Ramos (cell line): ENCODE data around the gene CLTCL1.

ENCODE experiments used
- in situ Hi-C: fragments of 300-500 bp; cut with MboI; formaldehyde crosslinking; loops from one replicate; pipeline ENCODE4 v1.14.3; 2022; ENCODE audit warnings: low sequenced_read_pairs; ENCODE audit not compliant: unreplicated experiment

Gene CLTCL1

DNA sequence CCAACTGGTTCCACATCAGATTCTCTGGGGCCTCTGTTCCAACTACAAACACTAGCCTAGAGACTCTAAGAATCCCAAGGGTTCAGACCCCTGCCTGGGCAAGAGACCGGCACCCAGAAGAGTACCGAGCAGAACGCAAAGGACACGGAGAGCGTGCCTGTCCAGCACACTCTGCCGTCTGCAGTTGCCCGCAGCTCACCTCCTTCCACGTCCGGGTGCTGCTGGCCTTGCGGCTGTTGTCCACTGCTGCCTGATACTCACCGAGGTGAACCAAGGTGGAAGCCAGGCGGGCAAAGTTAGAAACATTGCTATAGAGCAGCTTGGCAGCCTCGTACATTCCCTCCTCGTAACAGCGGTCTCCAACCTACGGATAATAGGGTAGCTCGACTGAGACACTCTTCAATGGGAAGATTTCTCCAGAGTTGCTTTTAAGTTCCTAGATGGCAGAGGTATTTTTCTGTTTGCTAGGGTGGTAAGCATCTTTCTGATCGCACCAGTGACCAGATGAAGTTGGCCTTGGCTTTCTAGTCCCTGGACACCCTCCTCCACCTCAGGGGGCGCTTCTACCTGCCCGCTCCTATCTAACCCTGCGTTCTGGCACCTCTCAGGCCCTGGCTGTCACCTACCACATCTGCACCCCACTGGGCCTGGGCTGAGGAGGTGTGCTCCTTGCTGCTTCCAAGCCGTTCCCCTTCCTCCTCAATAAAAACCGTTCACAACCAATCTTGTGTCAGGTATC lies 90.2 kb downstream of the CLTCL1 start:
- in situ Hi-C loops, result no loop called here

- in situ Hi-C loops, result no loop called here
Observed at GRCh38 chr22:19199479-19199878, 92.0 kb downstream of the CLTCL1 start.

- in situ Hi-C loops, result no loop called here
Observed at GRCh38 chr22:19197997-19198865, 93.3 kb downstream of the CLTCL1 start.

- in situ Hi-C loops, result no loop called here
Observed at GRCh38 chr22:19196841-19197612, 94.5 kb downstream of the CLTCL1 start.

GRCh38 chr22:19195796-19196731 lies 95.5 kb downstream of the CLTCL1 start:
- in situ Hi-C loops, result no loop called here

- in situ Hi-C loops, result no loop called here
Observed at GRCh38 chr22:19194766-19195536, 96.6 kb downstream of the CLTCL1 start.

- in situ Hi-C loops, result no loop called here
Observed at GRCh38 chr22:19193879-19194278, 97.6 kb downstream of the CLTCL1 start.

DNA sequence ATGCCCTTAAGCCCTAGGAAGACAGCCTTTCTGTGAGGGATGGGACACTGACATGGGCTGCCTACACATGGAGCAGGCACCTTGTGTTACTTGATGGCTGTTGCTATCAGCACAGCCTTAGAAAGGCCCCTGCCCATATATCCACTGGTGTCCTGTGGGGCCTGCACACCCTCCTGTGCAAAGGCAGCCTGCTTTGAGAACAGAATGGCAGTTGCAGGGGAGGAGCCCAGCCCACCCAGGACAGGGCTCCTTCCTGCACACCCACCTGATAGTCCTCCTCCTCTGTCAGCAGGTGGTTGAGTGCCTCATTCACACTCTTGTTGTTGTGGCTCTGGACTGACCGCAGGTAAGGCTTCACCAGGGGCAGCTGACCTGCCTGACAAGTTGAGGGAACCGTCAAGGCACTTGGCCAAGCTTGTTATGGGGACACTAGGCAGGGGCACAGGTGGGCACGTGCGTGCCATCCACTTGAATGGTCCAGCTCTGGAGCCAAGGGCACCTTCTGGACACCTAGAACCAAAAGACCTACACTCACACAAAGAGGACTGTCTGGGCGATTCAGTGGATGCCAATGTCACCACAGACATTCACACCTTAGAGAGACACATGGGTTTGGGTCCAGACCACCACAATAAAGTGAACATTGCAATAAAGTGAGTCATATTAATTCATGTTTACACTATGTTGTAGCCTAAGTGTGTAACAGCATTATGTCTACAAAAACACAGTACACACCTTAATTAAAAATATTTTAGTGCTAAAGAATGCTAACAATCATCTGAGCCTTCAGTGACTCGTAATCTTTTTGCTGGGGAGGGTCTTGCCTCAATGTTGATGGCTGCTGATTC lies 103.6 kb downstream of the CLTCL1 start:
- in situ Hi-C loops, result no loop called here

DNA sequence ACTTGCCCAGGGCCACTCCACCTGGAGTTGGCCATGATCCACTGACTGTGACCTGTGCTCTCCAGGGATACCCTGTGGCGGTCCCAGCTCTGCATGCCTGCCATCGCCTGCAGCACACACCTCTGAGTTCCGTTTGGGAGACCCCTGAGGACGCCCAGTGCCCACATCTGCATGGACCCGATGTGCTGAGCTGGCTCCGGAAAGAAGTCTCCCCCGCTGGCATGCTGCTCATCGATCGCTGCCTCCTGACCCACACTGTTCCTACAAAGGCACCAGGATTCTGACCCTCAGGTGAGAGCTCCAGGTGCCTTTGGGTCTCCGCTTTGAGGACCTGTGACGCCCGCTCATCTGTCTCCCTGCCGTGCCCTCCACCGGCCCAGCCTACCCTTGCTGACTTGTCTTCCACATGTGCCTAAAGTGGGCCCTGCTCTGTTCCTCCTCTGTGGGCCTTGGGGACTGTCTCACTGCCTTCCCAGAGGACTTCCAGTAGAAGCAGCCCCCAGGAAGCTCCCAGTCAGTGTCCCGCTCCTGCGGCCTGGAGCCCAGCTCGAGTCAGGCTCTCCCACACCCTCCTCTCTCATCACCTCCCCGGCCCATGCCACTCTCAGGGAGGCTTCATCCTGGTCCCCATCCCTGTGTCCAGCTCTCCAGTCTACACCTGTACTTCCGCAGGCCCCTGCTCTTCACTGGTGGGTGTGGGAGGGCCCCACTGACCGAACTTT lies 107.1 kb downstream of the CLTCL1 start:
- in situ Hi-C loops, result no loop called here

DNA sequence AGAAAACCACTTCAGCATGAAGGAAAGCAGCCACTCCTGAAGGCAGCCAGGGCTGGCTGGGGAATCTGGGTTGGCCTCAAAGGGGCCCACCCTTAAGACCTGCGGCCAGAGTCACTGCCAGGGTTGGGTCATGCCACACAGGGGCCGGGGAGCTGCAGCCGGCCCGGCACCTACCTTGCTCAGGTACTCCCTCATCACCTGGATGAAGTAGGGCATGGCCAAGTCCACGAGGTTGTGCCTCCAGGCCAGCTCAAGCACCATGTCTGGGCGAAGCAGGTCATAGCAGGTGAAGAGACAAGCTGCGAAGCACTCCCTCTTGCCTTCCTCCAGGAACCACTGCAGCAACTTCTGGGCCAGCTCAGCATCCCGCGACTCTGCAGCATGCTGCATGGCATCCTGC lies 108.3 kb downstream of the CLTCL1 start:
- in situ Hi-C loops, result no loop called here

- in situ Hi-C loops, result no loop called here
Observed at GRCh38 chr22:19182472-19183157, 108.9 kb downstream of the CLTCL1 start.

DNA sequence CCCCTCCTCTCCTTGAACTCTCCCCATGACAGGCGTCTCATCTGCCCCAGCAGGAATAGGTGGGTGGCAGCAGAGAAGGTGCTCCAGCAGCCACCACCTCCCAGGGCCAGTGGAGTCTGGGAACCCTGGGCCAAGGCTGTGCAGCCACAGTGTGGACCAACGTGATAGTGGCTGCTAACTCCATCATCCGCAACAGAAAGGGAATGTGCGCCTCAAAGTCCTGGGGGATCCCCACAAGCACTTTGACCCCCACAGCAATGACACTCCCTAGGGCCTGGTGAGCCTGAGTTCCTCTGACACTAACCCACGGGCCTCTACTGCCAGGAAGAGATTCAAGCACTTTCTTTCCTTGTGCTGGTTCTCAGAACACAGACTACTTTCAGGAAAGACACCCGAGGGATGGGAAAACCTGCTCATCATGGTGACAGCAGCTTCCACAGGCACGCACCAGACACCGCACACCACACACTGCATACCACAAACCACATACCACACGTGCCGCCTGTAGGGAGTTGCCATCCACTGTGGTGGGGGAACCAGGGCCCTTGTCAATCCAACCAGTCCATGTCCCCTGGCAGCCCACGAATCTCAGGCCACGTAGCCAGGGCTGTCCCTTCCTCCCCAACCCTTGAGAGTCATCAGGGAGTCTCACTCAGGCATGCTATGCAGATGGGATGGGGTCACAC lies 109.6 kb downstream of the CLTCL1 start:
- in situ Hi-C loops, result no loop called here

DNA sequence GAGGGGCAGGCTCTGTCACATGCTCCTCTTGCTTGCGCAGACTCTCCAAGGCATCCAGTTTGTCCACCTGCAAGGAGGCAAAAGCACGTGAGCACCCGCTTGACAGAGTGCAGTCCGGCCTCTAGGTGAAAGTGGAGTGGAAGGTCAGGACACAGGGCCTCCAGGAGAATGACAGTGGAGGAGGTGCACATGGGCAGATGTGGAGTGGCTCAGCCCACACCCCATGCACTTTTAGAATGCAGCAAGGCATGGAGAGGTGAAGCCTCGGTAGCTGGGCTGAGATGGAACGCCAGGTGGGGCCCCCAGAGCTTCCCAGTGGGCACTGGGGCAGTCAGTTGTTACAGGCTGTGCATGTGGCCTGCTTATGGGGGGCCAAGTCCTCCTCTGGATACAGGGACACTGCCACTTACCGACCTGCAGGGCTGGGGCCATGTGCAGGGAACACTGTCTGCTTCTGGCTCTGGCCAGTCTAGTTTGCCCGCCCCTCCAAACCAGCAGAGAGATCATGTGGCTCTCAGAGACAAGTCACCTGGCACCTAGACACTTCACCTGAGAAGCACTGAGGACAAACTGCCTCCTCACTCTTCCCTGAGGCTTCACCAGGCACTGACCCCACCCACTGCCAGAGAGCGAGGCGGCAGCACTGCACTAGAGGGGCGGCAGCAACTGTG lies 110.6 kb downstream of the CLTCL1 start:
- in situ Hi-C loops, result no loop called here

- in situ Hi-C loops, result no loop called here
Observed at GRCh38 chr22:19180234-19180633, 111.3 kb downstream of the CLTCL1 start.

GRCh38 chr22:19179497-19180048 lies 111.9 kb downstream of the CLTCL1 start:
- in situ Hi-C loops, result no loop called here
